ENCODE measurements around the gene AGAP5.

GRCh38 chr10:73625004-73625883 lies 72.7 kb downstream of the AGAP5 start:
- TF ChIP-seq CTCF (conservative IDR thresholded peaks at IDR 0.05; ENCODE audit: low read depth, low read length) (no peak), FOS (IDR thresholded peaks at IDR 0.05; ENCODE audit: low read depth, low read length) (no peak), MAZ (IDR thresholded peaks at IDR 0.05; ENCODE audit: borderline replicate concordance, low read depth, low read length) (0 out of 2 replicates have a peak, but pooled peaks have one; percentile 6), RFX5 (IDR thresholded peaks at IDR 0.05; ENCODE audit: low read depth, low read length) (no peak), BHLHE40 (IDR thresholded peaks at IDR 0.05; ENCODE audit: low read depth, low read length) (no peak), POLR2A (IDR thresholded peaks at IDR 0.05; ENCODE audit: low read depth, low read length) (no peak)
